Measurements from ENCODE around the gene ALKBH8. TPM values are rescaled to one million over a fixed set of nuclear protein-coding genes. Genes with fewer than 3 reads are reported as not detected.

ALKBH8 gene
- total and polyA plus RNA-seq, 2 of the 4 experiments (the other 2 are of a cell fraction), result 3.0 to 6.6 TPM

GRCh38 chr11:107490836-107491235 lies 74.7 kb downstream of the ALKBH8 start:
- H3K4ac ChIP-seq (ENCODE audit: low read depth, low read length), result no peak overlapping the region
- no peak overlapping the region for H3K4me2 ChIP-seq (ENCODE audit: low read depth, low read length)
- H3K18ac ChIP-seq (ENCODE audit: low read depth, low read length), result no peak overlapping the region
- H2AK5ac ChIP-seq (ENCODE audit: low read depth, low read length), result no peak overlapping the region
- H3K4me1 ChIP-seq (ENCODE audit: control insufficient read depth, insufficient read depth, low read length), result no peaks in the 10 kb centered on the region
- TF ChIP-seq RAD21 (IDR thresholded peaks at IDR 0.05; ENCODE audit: low read length), result no peak
- TF ChIP-seq MAFK (IDR thresholded peaks at IDR 0.05; ENCODE audit: low read depth, low read length), result no peak
- TF ChIP-seq RFX5 (IDR thresholded peaks at IDR 0.05; ENCODE audit: low read depth, low read length), result no peak
- TF ChIP-seq SMC3 (IDR thresholded peaks at IDR 0.05; ENCODE audit: low read depth, low read length), result no peak
- TF ChIP-seq NFE2L2 (IDR thresholded peaks at IDR 0.05; ENCODE audit: low read depth, low read length), result no peak
- TF ChIP-seq MAZ (IDR thresholded peaks at IDR 0.05; ENCODE audit: borderline replicate concordance, low read depth, low read length), result no peak
- no peak for TF ChIP-seq ELK1 (IDR thresholded peaks at IDR 0.05; ENCODE audit: borderline replicate concordance, low read depth, low read length)
- TF ChIP-seq FOS (IDR thresholded peaks at IDR 0.05; ENCODE audit: low read depth, low read length), result no peak
- no peak for TF ChIP-seq CTCF (conservative IDR thresholded peaks at IDR 0.05; ENCODE audit: low read depth, low read length)
- TF ChIP-seq USF2 (IDR thresholded peaks at IDR 0.05; ENCODE audit: low read depth, low read length), result no peak
- TF ChIP-seq CHD1 (IDR thresholded peaks at IDR 0.05; ENCODE audit: low read depth, low read length), result no peak
- TF ChIP-seq BHLHE40 (IDR thresholded peaks at IDR 0.05; ENCODE audit: low read depth, low read length), result no peak
- TF ChIP-seq POLR2A (IDR thresholded peaks at IDR 0.05; ENCODE audit: low read depth, low read length), result no peak
- TF ChIP-seq RCOR1 (IDR thresholded peaks at IDR 0.05; ENCODE audit: insufficient replicate concordance, low read length), result no peak
- no peak for TF ChIP-seq MXI1 (IDR thresholded peaks at IDR 0.05; ENCODE audit: borderline replicate concordance, low read depth, low read length)
- TF ChIP-seq CEBPB (IDR thresholded peaks at IDR 0.05; ENCODE audit: low read depth, low read length), result no peak
- H3K36me3 ChIP-seq (ENCODE audit: control insufficient read depth, insufficient read depth, low read length), result no peaks in the 10 kb centered on the region
- H2BK120ac ChIP-seq (ENCODE audit: low read depth, low read length), result no peak overlapping the region
- no peak overlapping the region for H3K56ac ChIP-seq (ENCODE audit: extremely low read depth, insufficient read depth, low read length)
- no peak overlapping the region for H3K23ac ChIP-seq (ENCODE audit: low read depth, low read length)
- H2BK15ac ChIP-seq (ENCODE audit: low read depth, low read length), result no peak overlapping the region
- H3K27me3 ChIP-seq (ENCODE audit: control insufficient read depth, insufficient read depth, low read length), result peaks cover 7% of the 10 kb centered on the region
- H4K91ac ChIP-seq (ENCODE audit: insufficient read depth, low read depth, low read length), result no peak overlapping the region
- CTCF ChIA-PET, result interaction anchor here (0.6 kb wide), 1 partner anchor 324 kb away, joined by 4 read pairs; no protein-coding TSS in a partner anchor
- H2BK20ac ChIP-seq (ENCODE audit: low read depth, low read length), result no peak overlapping the region
- DNase-seq (no peak), ATAC-seq (ENCODE audit: low read depth) (no peak)
- H4K8ac ChIP-seq (ENCODE audit: low read depth in 2 of 2, low read length in 2 of 2), result no peak overlapping the region
- dilution Hi-C loops (cut with HindIII; ENCODE audit: low sequenced_read_pairs, unreplicated experiment) (no loop called here), intact Hi-C loops (cut with micrococcal nuclease) (no loop called here), in situ Hi-C loops (cut with MboI; ENCODE audit: low sequenced_read_pairs) (no loop called here)
- no peak overlapping the region for H4K5ac ChIP-seq (ENCODE audit: low read depth, low read length)
- no peak overlapping the region for H3K27ac ChIP-seq (ENCODE audit: insufficient read depth, low read length)
- H3K14ac ChIP-seq (replicated peaks; ENCODE audit: low read depth, low read length), result no peak overlapping the region
- POLR2A ChIA-PET (ENCODE audit: unreplicated experiment), result no interaction called here
- no peak overlapping the region for H2AK9ac ChIP-seq (replicated peaks; ENCODE audit: low read depth, low read length, poor library complexity)
- BruUV-seq (replicated peaks), result no TSS peak
- H3K9ac ChIP-seq (ENCODE audit: low read depth, low read length), result no peak overlapping the region
- no peaks in the 10 kb centered on the region for H3K79me1 ChIP-seq (ENCODE audit: low read depth in 1 of 2, low read length in 2 of 2)
- WGBS, 2 experiments (ENCODE audit: extremely low coverage in 2 of 2, insufficient read length in 1 of 2), result 67% methylated on average over 1 of the region's 2 CpGs; no CpG with 5 or more reads in 1 of the 2 experiments
- H3K9me3 ChIP-seq (ENCODE audit: control insufficient read depth, insufficient read depth, low read length), result peaks cover 3% of the 10 kb centered on the region; the same call in 1 of the 2 replicates
- no peaks in the 10 kb centered on the region for H4K20me1 ChIP-seq (ENCODE audit: insufficient read depth, low read length)
- H3K9me1 ChIP-seq (ENCODE audit: insufficient read depth, low read length), result no peaks in the 10 kb centered on the region
- no peak overlapping the region for H2BK5ac ChIP-seq (ENCODE audit: low read depth, low read length, poor library complexity, severe bottlenecking)
- no peak overlapping the region for H2AFZ ChIP-seq (replicated peaks; ENCODE audit: low read length, poor library complexity)
- no peak overlapping the region for H3K4me3 ChIP-seq (ENCODE audit: insufficient read depth, low read depth, low read length)
